ENCODE results near the gene ZNF607.
"Not testable (repeated sequence)": the region's sequence is repeated elsewhere in the genome, so short reads cannot be mapped to it uniquely, and the experiment has no call there.

ZNF607 gene

DNA sequence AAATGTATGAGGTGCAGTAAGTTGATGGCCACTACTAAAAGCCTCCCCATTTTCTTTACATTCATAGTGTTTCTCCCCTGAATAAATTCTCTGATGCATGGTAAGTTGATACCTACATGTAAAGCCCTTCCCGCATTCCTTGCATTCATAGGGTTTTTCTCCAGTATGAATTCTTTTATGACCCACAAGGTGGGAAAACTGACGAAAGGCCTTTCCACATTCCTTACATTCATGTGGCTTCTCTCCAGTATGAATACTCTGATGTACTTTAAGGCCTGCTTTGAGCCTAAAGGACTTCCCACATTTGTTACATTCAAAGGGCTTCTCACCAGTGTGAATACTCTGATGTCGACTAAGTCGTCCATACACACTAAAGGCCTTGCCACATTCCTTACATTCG, 20.5 kb downstream of the ZNF607 start:
- TF ChIP-seq EZH2 (IDR thresholded peaks at IDR 0.05) (no peak), POLR2AphosphoS5 (IDR thresholded peaks at IDR 0.05; ENCODE audit: borderline replicate concordance, low read depth, low read length) (no peak)
- Histone ChIP-seq H3K9ac (ENCODE audit: insufficient read length) (no peak overlapping the region), H3K4me3 (no peak overlapping the region), H3K9me3 (ENCODE audit: low read depth, low read length) (no peaks in the 10 kb centered on the region; the same call in 1 of the 2 replicates), H3K36me3 (ENCODE audit: insufficient read depth, low read length) (peaks cover 9% of the 10 kb centered on the region; the same call in 1 of the 2 replicates), H3K27ac (no peak overlapping the region)
- no peak for DNase-seq (ENCODE audit: low read depth, low spot score)

DNA sequence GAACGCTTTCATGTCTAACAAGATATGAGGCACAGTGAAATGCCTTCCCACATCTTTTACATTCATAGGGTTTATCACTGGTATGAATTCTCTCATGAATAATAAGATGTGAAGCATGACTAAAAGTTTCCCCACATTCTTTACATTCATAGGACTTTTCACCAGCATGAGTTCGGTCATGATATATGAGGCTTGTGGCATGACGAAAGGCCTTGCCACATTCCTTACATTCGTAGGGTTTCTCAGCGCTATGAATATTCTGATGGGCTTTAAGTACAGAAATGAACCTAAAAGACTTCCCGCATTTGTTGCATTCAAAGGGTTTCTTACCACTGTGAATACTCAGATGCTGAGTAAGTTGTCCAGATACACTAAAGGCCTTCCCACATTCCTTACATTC, 21.3 kb downstream of the ZNF607 start:
- H3K4me3 ChIP-seq = no peak overlapping the region
- TF ChIP-seq FOXP2 (optimal IDR thresholded peaks at IDR 0.05; ENCODE audit: control extremely low read depth, extremely low read length, insufficient read depth) (no peak), EZH2 (IDR thresholded peaks at IDR 0.05) (no peak), POLR2AphosphoS5 (IDR thresholded peaks at IDR 0.05; ENCODE audit: borderline replicate concordance, low read depth, low read length) (no peak)
- peaks cover 9% of the 10 kb centered on the region; the same call in 1 of the 2 replicates for H3K36me3 ChIP-seq (ENCODE audit: insufficient read depth, low read length)
- H3K9me3 ChIP-seq (ENCODE audit: low read depth, low read length) = no peaks in the 10 kb centered on the region; the same call in 1 of the 2 replicates
- H3K27ac ChIP-seq = no peak overlapping the region
- DNase-seq (ENCODE audit: low read depth, low spot score) = no peak
- H3K9ac ChIP-seq (ENCODE audit: insufficient read length) = no peak overlapping the region

DNA sequence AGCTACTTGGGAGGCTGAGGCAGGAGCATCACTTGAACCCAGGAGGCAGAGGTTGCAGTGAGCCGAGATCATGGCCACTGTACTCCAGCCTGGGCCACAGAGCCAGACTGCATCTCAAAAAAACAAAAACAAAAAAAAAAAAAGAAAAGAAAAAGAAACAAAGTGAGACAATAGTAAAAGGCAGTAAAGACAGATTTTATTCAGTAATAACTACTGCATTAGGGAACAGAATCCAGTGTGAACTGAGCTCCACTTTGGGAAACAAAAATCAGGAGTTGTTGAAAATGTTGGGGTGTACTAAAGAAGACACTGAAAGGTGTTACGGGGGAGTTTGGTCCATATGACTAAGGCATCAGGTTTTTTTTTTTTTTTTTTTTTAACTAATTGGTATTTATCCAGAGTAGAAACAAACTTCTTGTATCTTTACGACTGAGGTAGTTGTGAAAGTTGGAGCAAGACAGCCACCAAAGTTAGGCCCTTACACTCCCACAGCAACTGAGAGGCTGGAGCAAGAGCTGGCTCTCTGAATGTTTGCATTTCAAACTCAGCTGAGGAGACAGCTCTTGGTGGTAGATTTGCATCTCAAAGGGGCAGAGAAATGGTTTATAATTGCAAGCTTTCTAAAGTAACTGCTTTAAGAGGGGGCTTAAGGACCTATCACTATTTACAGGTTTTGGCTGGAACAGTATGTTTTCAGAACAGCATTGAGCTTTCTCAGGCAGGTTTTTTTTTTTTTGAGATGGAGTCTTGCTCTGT, 24.2 kb downstream of the ZNF607 start:
- no peak for TF ChIP-seq FOXP2 (optimal IDR thresholded peaks at IDR 0.05; ENCODE audit: control extremely low read depth, extremely low read length, insufficient read depth)
- no peak for TF ChIP-seq POLR2AphosphoS5 (IDR thresholded peaks at IDR 0.05; ENCODE audit: borderline replicate concordance, low read depth, low read length)
- TF ChIP-seq EZH2 (IDR thresholded peaks at IDR 0.05) = no peak
- H3K9me3 ChIP-seq (ENCODE audit: low read depth, low read length) = no peaks in the 10 kb centered on the region; the same call in 1 of the 2 replicates
- no peak overlapping the region for H3K9ac ChIP-seq (ENCODE audit: insufficient read length)
- H3K27ac ChIP-seq = no peak overlapping the region
- peaks cover 9% of the 10 kb centered on the region; the same call in 1 of the 2 replicates for H3K36me3 ChIP-seq (ENCODE audit: insufficient read depth, low read length)
- no peak for DNase-seq (ENCODE audit: low read depth, low spot score)
- no peak overlapping the region for H3K4me3 ChIP-seq

DNA sequence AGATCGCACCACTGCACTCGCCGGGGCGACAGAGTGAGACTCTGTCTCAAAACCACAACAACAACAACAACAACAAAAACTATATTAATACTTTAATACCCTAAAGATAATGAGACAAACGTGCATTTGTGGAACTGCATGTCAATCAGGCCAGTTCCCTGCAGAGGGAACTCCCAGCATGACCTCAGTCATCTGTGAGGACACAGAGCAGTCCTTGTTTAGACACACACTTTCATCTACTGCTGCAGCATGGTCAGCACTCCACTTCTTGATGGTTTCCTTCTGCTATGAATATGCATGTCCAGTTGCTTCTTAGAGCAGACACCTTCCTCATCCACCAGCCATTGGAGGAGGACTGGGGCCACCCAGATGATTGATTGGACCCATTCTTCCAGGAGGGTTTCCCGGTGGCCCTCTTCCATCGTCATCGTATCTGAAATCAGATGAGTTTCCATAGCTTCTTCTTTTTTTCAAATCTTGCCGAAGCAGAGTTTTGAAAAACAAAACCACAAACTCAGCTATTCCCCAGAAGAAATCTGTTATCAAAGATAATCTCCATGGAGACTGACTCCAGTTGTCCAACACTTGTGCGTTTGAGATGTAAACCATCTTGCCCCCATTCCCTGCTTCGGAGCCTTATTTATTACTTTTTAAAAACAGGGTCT, 26.5 kb downstream of the ZNF607 start:
- Histone ChIP-seq H3K9ac (ENCODE audit: insufficient read length) (no peak overlapping the region), H3K4me3 (no peak overlapping the region), H3K27ac (no peak overlapping the region), H3K36me3 (ENCODE audit: insufficient read depth, low read length) (no peaks in the 10 kb centered on the region), H3K9me3 (ENCODE audit: low read depth, low read length) (no peaks in the 10 kb centered on the region)
- TF ChIP-seq FOXP2 (optimal IDR thresholded peaks at IDR 0.05; ENCODE audit: control extremely low read depth, extremely low read length, insufficient read depth) (no peak), POLR2AphosphoS5 (IDR thresholded peaks at IDR 0.05; ENCODE audit: borderline replicate concordance, low read depth, low read length) (no peak), EZH2 (IDR thresholded peaks at IDR 0.05) (no peak)
- no peak for DNase-seq (ENCODE audit: low read depth, low spot score)

DNA sequence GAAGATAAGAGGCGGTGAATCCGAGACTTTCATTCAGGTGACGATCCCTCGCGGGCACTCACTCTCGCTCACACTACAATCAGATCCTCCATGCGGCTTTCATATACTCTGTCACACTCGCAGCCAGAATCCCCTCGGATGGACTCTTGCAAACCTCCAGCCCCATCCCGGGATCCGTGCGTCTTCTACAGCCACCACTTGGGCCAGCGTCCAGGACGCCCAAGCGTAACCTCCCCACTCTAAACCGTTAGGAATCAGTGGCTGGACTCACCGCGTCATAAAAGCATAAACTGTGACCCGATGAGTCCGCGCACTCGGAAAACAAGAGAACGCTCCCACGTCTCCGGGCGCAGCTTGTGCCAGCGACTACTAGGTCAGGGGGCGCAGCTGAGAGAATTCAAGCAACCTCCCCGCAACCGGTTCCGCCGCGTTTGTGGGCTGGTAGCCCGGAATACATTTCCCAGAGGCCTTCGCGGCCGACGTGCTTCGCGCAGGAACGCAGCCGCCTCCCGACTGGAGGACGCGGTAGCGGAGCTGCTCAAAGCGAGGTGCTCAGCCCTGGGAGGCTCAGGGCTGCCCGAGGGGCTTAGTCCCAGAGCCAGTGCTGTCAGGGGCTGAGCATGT, 27.6 kb downstream of the ZNF607 start:
- H3K9ac ChIP-seq (ENCODE audit: insufficient read length) = peak overlapping the region; percentile 10
- TF ChIP-seq POLR2AphosphoS5 (IDR thresholded peaks at IDR 0.05; ENCODE audit: borderline replicate concordance, low read depth, low read length) (0 out of 2 replicates have a peak, but pooled peaks have one; percentile 18), FOXP2 (optimal IDR thresholded peaks at IDR 0.05; ENCODE audit: control extremely low read depth, extremely low read length, insufficient read depth) (no peak)
- no peak overlapping the region for H3K27ac ChIP-seq
- no peaks in the 10 kb centered on the region for H3K9me3 ChIP-seq (ENCODE audit: low read depth, low read length)
- H3K36me3 ChIP-seq (ENCODE audit: insufficient read depth, low read length) = no peaks in the 10 kb centered on the region
- DNase-seq (ENCODE audit: low read depth, low spot score) = no peak
- H3K4me3 ChIP-seq = peak overlapping the region; percentile 70

DNA sequence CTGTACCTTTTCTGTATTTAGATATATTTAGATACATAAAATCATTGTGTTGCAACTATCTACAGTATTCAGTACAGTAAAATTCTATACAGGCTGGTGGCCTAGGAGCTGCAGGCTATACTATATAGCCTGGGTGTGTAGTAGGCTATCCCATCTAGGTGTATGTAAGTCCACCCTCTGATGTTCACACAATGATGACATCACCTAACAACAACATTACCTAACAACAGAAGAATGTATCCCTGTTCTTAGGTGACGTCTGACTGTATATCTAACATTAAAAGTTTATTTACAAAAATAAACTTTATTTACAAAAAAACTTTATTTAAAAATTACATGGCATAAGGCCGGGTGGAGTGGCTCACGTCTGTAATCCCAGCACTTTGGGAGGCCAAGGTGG, 36.0 kb downstream of the ZNF607 start:
- H3K4me3 ChIP-seq = no peak overlapping the region
- TF ChIP-seq POLR2AphosphoS5 (IDR thresholded peaks at IDR 0.05; ENCODE audit: borderline replicate concordance, low read depth, low read length) = no peak
- no peak for TF ChIP-seq FOXP2 (optimal IDR thresholded peaks at IDR 0.05; ENCODE audit: control extremely low read depth, extremely low read length, insufficient read depth)
- TF ChIP-seq EZH2 (IDR thresholded peaks at IDR 0.05) = no peak
- H3K9me3 ChIP-seq (ENCODE audit: low read depth, low read length) = no peaks in the 10 kb centered on the region
- H3K9ac ChIP-seq (ENCODE audit: insufficient read length) = no peak overlapping the region
- H3K27ac ChIP-seq = no peak overlapping the region
- H3K36me3 ChIP-seq (ENCODE audit: insufficient read depth, low read length) = no peaks in the 10 kb centered on the region
- DNase-seq (ENCODE audit: low read depth, low spot score) = no peak

DNA sequence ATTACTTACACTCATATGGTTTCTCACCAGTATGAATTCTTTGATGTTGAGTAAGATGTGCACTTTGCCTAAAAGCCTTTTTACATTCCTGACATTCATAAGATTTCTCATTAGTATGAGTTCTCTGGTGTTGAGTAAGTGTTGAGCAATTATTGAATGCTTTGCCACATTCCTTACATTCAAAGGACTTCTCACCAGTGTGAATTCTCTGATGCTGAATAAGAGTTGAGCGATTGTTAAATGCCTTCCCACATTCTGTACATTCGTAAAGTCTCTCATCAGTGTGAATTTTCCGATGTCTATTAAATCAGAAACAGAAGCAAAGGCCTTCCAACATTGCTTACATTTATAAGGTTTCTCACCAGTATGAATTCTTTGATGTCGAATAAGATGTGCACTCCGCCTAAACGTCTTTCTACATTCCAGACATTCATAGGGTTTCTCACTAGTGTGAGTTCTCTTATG, 50.1 kb downstream of the ZNF607 start:
- Histone ChIP-seq H3K27ac (no peak overlapping the region), H3K9ac (ENCODE audit: insufficient read length) (no peak overlapping the region), H3K36me3 (ENCODE audit: insufficient read depth, low read length) (no peaks in the 10 kb centered on the region), H3K4me3 (no peak overlapping the region), H3K9me3 (ENCODE audit: low read depth, low read length) (peaks cover 20% of the 10 kb centered on the region; the same call in 1 of the 2 replicates)
- no peak for DNase-seq (ENCODE audit: low read depth, low spot score)
- TF ChIP-seq POLR2AphosphoS5 (IDR thresholded peaks at IDR 0.05; ENCODE audit: borderline replicate concordance, low read depth, low read length) = no peak
- no peak for TF ChIP-seq EZH2 (IDR thresholded peaks at IDR 0.05)
- no peak for TF ChIP-seq FOXP2 (optimal IDR thresholded peaks at IDR 0.05; ENCODE audit: control extremely low read depth, extremely low read length, insufficient read depth)

DNA sequence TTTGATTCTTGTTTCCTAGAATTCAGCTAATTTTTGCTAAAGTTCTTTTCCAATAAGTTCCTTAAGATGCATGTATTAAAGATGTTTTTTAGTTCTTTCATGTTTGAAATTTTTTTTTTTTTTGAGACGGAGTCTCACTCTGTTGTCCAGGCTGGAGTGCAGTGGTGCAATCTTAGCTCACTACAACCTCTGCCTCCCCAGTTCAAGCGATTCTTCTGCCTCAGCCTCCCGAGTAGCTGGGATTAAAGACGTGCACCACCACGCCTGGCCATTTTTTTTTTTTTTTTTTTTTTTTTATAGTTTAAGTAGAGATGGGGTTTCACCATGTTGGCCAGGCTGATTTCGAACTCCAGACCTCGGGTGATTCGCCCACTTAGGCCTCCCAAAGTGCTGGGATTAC, 62.4 kb downstream of the ZNF607 start:
- not testable (repeated sequence) for H3K9me3 ChIP-seq (ENCODE audit: low read depth, low read length); H3K36me3 ChIP-seq (ENCODE audit: insufficient read depth, low read length); H3K9ac ChIP-seq (ENCODE audit: insufficient read length); H3K4me3 ChIP-seq; DNase-seq (ENCODE audit: low read depth, low spot score); H3K27ac ChIP-seq
